Cerebellar cortex (tissue), 1 donor: ENCODE data around the gene PTPRCAP.
A peak's percentile ranks its signal among the peaks of the same experiment; 100 is the strongest.
"Not testable (repeated sequence)": the region's sequence is repeated elsewhere in the genome, so short reads cannot be mapped to it uniquely, and the experiment has no call there.

ENCODE experiments used
- DNase-seq: peaks from one replicate; pipeline ENCODE4 v3.0.0-alpha.2; 2015; ENCODE audit warnings: low spot score

PTPRCAP gene

GRCh38 chr11:67437082-67437808 lies at the start of gene PTPRCAP:
Gene PTPRCAP (minus strand): TSS chr11:67437682. CDS start chr11:67437619, 63 bp downstream.
- DNase-seq: no peak

GRCh38 chr11:67486481-67487195 lies 49.2 kb upstream of the PTPRCAP start:
- DNase-seq: no peak

- DNase-seq: not testable (repeated sequence)
Measured at GRCh38 chr11:67485873-67486361, 48.4 kb upstream of the PTPRCAP start.

- no peak for DNase-seq
Measured at GRCh38 chr11:67484847-67485311, 47.4 kb upstream of the PTPRCAP start.

GRCh38 chr11:67483831-67484665 lies 46.6 kb upstream of the PTPRCAP start:
- DNase-seq: no peak

GRCh38 chr11:67482827-67483798 lies 45.6 kb upstream of the PTPRCAP start, which contains the start of gene AIP:
Gene AIP (plus strand): TSS chr11:67483026. CDS start chr11:67483159, 133 bp downstream.
- peak; percentile 98 for DNase-seq

- no peak for DNase-seq
Measured at GRCh38 chr11:67482275-67482826, 44.9 kb upstream of the PTPRCAP start.

GRCh38 chr11:67477344-67478050 lies 40.0 kb upstream of the PTPRCAP start:
- not testable (repeated sequence) for DNase-seq

GRCh38 chr11:67476692-67477091 lies 39.2 kb upstream of the PTPRCAP start:
- DNase-seq: not testable (repeated sequence)

GRCh38 chr11:67472882-67473281 lies 35.4 kb upstream of the PTPRCAP start:
- DNase-seq: no peak

GRCh38 chr11:67470337-67471002 lies 33.0 kb upstream of the PTPRCAP start:
- no peak for DNase-seq

- DNase-seq: no peak
Measured at GRCh38 chr11:67469508-67469811, 32.0 kb upstream of the PTPRCAP start.

GRCh38 chr11:67468759-67469507 lies 31.5 kb upstream of the PTPRCAP start, which contains the start of gene TMEM134:
Gene TMEM134 (minus strand): TSS chr11:67469251. CDS start chr11:67469192, 59 bp downstream.
- peak; percentile 92 for DNase-seq

GRCh38 chr11:67468456-67468758 lies 30.9 kb upstream of the PTPRCAP start:
- no peak for DNase-seq

- DNase-seq: peak; percentile 59
Measured at GRCh38 chr11:67468056-67468455, 30.6 kb upstream of the PTPRCAP start.

GRCh38 chr11:67466962-67467771 lies 29.7 kb upstream of the PTPRCAP start:
- no peak for DNase-seq

GRCh38 chr11:67466367-67466766 lies 28.9 kb upstream of the PTPRCAP start:
- no peak for DNase-seq

GRCh38 chr11:67465530-67465929 lies 28.0 kb upstream of the PTPRCAP start:
- not testable (repeated sequence) for DNase-seq
